K562 (cell line): ENCODE measurements around the gene WT1. TPM values are rescaled to one million over a fixed set of nuclear protein-coding genes. Genes with fewer than 3 reads are reported as not detected.

ENCODE experiments used
- ATAC-seq: fragments of 200-7000 bp; cut with Tn5 transposase; 3 replicates; pipeline ENCODE4 v1.9.1; 2020; ENCODE audit warnings: moderate library complexity
- BruUV-seq: library from RNA; stranded (reverse); fragments of 400-500 nt; replicated peaks from 2 replicates; lab custom pipeline; 2021; lab: Mats Ljungman, UMichigan
- CTCF ChIA-PET: fragments of 300-600 bp; formaldehyde crosslinking; extraction: SDS; loops from one replicate; lab custom pipeline; 2021; ENCODE audit warnings: low intra/inter-chr PET ratio; lab: Yijun Ruan, JAX
- POLR2A ChIA-PET: fragments of 300-600, 350-650 bp; sonication (Branson Sonifier 250); formaldehyde crosslinking; extraction: SDS; loops from one replicate; lab custom pipeline; 2021; ENCODE audit warnings: antibody characterized with exemption, inconsistent platforms; lab: Yijun Ruan, JAX
- DNase-seq, 4 experiments: peaks; one replicate each; pipeline versions ENCODE4 v3.0.0 to v3.0.0-alpha.2; 2011 to 2018; ENCODE audit warnings: low spot score in 3 of 4, mixed read lengths in 3 of 4; ENCODE audit errors: extremely low read depth in 1 of 4
- FAIRE-seq: peaks from 2 replicates; lab custom pipeline; 2011; peaks lifted over from hg19 to GRCh38; lab: Jason Lieb, UNC
- H2AFZ ChIP-seq: 2 replicates; pipeline ENCODE4 v1.6.0; 2011; ENCODE audit warnings: low read depth, low read length, control low read depth, inconsistent platforms
- H3K27ac ChIP-seq: fragments of 200-600 bp; 3 replicates; pipeline ENCODE4 v1.8.0; 2011; ENCODE audit warnings: low read depth, mild to moderate bottlenecking, control low read depth, inconsistent platforms, low read length, moderate library complexity, mixed read lengths; ENCODE audit errors: extremely low read depth
- H3K27me3 ChIP-seq, 2 experiments: fragments of 300-600 bp in 1 of 2; 2 replicates in 1 of 2; 3 replicates in 1 of 2; pipeline versions ENCODE4 v1.6.0 to v1.8.0; 2011; ENCODE audit warnings: inconsistent platforms in 2 of 2, low read length in 2 of 2, mild to moderate bottlenecking in 1 of 2, mixed read lengths in 1 of 2, moderate library complexity in 1 of 2; ENCODE audit not compliant: control insufficient read depth in 2 of 2, insufficient read depth in 2 of 2
- H3K36me3 ChIP-seq: fragments of 300-600 bp; 3 replicates; pipeline ENCODE4 v1.8.0; 2011; ENCODE audit warnings: mild to moderate bottlenecking, low read length, inconsistent platforms; ENCODE audit not compliant: control insufficient read depth, insufficient read depth
- H3K4me1 ChIP-seq, 2 experiments: fragments of 200-600 bp in 1 of 2; replicated peaks in 1 of 2; 2 replicates in 1 of 2; 3 replicates in 1 of 2; pipeline versions ENCODE4 v1.5.1 to v1.8.0; 2011; ENCODE audit warnings: inconsistent platforms in 2 of 2, low read length in 2 of 2, mild to moderate bottlenecking in 1 of 2, mixed read lengths in 1 of 2, moderate library complexity in 1 of 2; ENCODE audit not compliant: control insufficient read depth in 2 of 2, insufficient read depth in 2 of 2
- H3K4me2 ChIP-seq: 2 replicates; pipeline ENCODE4 v1.6.1; 2011; ENCODE audit warnings: low read length, control low read depth, inconsistent platforms, mixed read lengths; ENCODE audit not compliant: insufficient read depth
- H3K4me3 ChIP-seq: fragments of 200-600 bp; sonication (generic), shearing (Covaris generic); 2 replicates; pipeline ENCODE4 v1.5.1; 2016; ENCODE audit warnings: control low read depth, inconsistent platforms
- H3K79me2 ChIP-seq: fragments of 200-600 bp; 3 replicates; pipeline ENCODE4 v1.8.0; 2011; ENCODE audit warnings: low read length, inconsistent platforms; ENCODE audit not compliant: control insufficient read depth, insufficient read depth
- H3K9ac ChIP-seq, 2 experiments: 2 replicates each; pipeline versions ENCODE4 v1.6.0 to v1.6.1; 2011; ENCODE audit warnings: low read depth in 2 of 2, low read length in 2 of 2, control low read depth in 1 of 2, inconsistent platforms in 1 of 2, mild to moderate bottlenecking in 1 of 2, mixed read lengths in 1 of 2; ENCODE audit not compliant: insufficient read depth in 1 of 2
- H3K9me1 ChIP-seq: one replicate; pipeline ENCODE4 v1.6.0; 2011; ENCODE audit warnings: inconsistent platforms, mild to moderate bottlenecking, low read length, moderate library complexity; ENCODE audit not compliant: control insufficient read depth, insufficient read depth
- H3K9me3 ChIP-seq: replicated peaks from 2 replicates; pipeline ENCODE4 v1.5.1; 2011; ENCODE audit warnings: low read depth, low read length, inconsistent platforms; ENCODE audit not compliant: control insufficient read depth, insufficient read depth
- H4K20me1 ChIP-seq: replicated peaks from 2 replicates; pipeline ENCODE4 v1.6.1; 2011; ENCODE audit warnings: low read length, inconsistent platforms, mixed read lengths; ENCODE audit not compliant: control insufficient read depth, insufficient read depth
- BRD9 ChIP-seq: fragments of 450-650 bp; IDR thresholded peaks from 2 replicates; pipeline ENCODE4 v1.6.1; 2018; ENCODE audit warnings: low read depth; ENCODE audit not compliant: partially characterized antibody
- CBFB ChIP-seq: sonication (generic); formaldehyde crosslinking; IDR thresholded peaks from 2 replicates; pipeline ENCODE4 v1.4.0; 2020; ENCODE audit warnings: mild to moderate bottlenecking, missing genetic modification reagents
- HIVEP1 ChIP-seq: fragments of 250-450 bp; sonication (Bioruptor Pico); IDR thresholded peaks from 2 replicates; pipeline ENCODE4 v1.4.0; 2020; ENCODE audit warnings: mild to moderate bottlenecking
- MEIS2 ChIP-seq: fragments of 450-650 bp; IDR thresholded peaks from 2 replicates; pipeline ENCODE4 v1.6.1; 2014; ENCODE audit warnings: mild to moderate bottlenecking; ENCODE audit not compliant: partially characterized antibody
- NR2C2 ChIP-seq, 2 experiments: fragments of 200-800 bp in 1 of 2; sonication (Bioruptor generic) in 1 of 2; sonication (generic) in 1 of 2; formaldehyde crosslinking in 1 of 2; IDR thresholded peaks; 2 replicates each; pipeline versions ENCODE4 v1.6.1 to v1.8.0; 2016 to 2022; ENCODE audit warnings: mild to moderate bottlenecking in 1 of 2, missing compliant biosample characterization in 1 of 2, missing genetic modification characterization in 1 of 2, missing genetic modification reagents in 1 of 2
- POLR2AphosphoS5 ChIP-seq: IDR thresholded peaks from 2 replicates; pipeline ENCODE4 v1.6.1; 2011; ENCODE audit warnings: mild to moderate bottlenecking, low read depth, low read length, moderate library complexity; ENCODE audit not compliant: control insufficient read depth, insufficient read depth
- PRPF4 ChIP-seq: fragments of 200-400 bp; formaldehyde crosslinking; IDR thresholded peaks from one replicate; pipeline ENCODE4 v1.6.1; 2017; ENCODE audit warnings: low read length, low read depth, mild to moderate bottlenecking; ENCODE audit not compliant: insufficient read depth, poor library complexity, severe bottlenecking
- PYGO2 ChIP-seq: fragments of 450-650 bp; IDR thresholded peaks from 2 replicates; pipeline ENCODE4 v1.6.1; 2016; ENCODE audit warnings: mild to moderate bottlenecking, missing genetic modification characterization, moderate library complexity, missing compliant biosample characterization
- SREBF1 ChIP-seq: fragments of 150-350 bp; IDR thresholded peaks from 2 replicates; pipeline ENCODE4 v1.6.1; 2014; ENCODE audit warnings: antibody characterized with exemption, low read depth, low read length, borderline replicate concordance
- TCF3 ChIP-seq: sonication (generic); formaldehyde crosslinking; IDR thresholded peaks from 2 replicates; pipeline ENCODE4 v1.4.0; 2020; ENCODE audit warnings: mild to moderate bottlenecking, missing genetic modification reagents
- TRIM28 ChIP-seq: fragments of 450-650 bp; IDR thresholded peaks from 2 replicates; pipeline ENCODE4 v1.6.1; 2017
- ZNF263 ChIP-seq: sonication (generic); formaldehyde crosslinking; IDR thresholded peaks from 2 replicates; pipeline ENCODE4 v1.8.0; 2022; ENCODE audit warnings: mild to moderate bottlenecking, missing genetic modification reagents, borderline replicate concordance
- WGBS: fragments of 100-300 bp; shearing (Covaris generic); methylation state at CpG from one replicate; pipeline ENCODE4 v1.1.6; 2016; ENCODE audit warnings: low coverage, mixed read lengths; ENCODE audit not compliant: insufficient coverage; ENCODE audit errors: missing lambda C conversion rate; 5-methylcytosine and 5-hydroxymethylcytosine counted together
- in situ Hi-C: fragments of 300-500 bp; cut with MboI; formaldehyde crosslinking; loops from 4 replicates; pipeline ENCODE4 v1.15.0; 2018; ENCODE audit warnings: inconsistent platforms, mixed read lengths
- intact Hi-C: fragments of 100-400 bp; cut with micrococcal nuclease; formaldehyde crosslinking; loops from 2 replicates; pipeline ENCODE4 v1.14.2; 2022
- polyA plus RNA-seq, 8 experiments: library from polyadenylated mRNA; depleted of rRNA in 4 of 8; stranded (reverse) in 5 of 8; unstranded in 3 of 8; fragments of >200 nt; fragmentation: Nextera tagmentation in 2 of 8; fragmentation: Illumina TruSeq in 1 of 8; extraction: Ambion mirVana in 2 of 8; extraction: Trizol in 1 of 8; gene quantifications; 2 replicates each; pipeline versions ENCODE4 v1.2.1 to v1.2.3, GENCODE V29; 2011 to 2014; ENCODE audit warnings: inconsistent platforms in 1 of 8, missing spikeins in 1 of 8
- total RNA-seq, 7 experiments: library from RNA; depleted of rRNA in 6 of 7; stranded (reverse); fragments of >200 nt in 6 of 7; fragmentation: Illumina TruSeq in 2 of 7; extraction: Trizol in 2 of 7; gene quantifications; 2 replicates each; pipeline versions ENCODE4 v1.2.1 to v1.2.3, GENCODE V29; 2011 to 2021; ENCODE audit warnings: low replicate concordance in 1 of 7
- TF ChIP-seq, protein P1 (sequence below): fragments of 250-450 bp; sonication (Bioruptor Pico); IDR thresholded peaks from 2 replicates; pipeline ENCODE4 v1.8.0; 2021; ENCODE audit warnings: mild to moderate bottlenecking, moderate library complexity
- TF ChIP-seq, protein P2 (sequence below): fragments of 250-450 bp; sonication (Bioruptor Pico); IDR thresholded peaks from 2 replicates; pipeline ENCODE4 v1.8.0; 2022; ENCODE audit warnings: moderate library complexity, mild to moderate bottlenecking, inconsistent platforms
- TF ChIP-seq, protein P3 (sequence below): IDR thresholded peaks from 3 replicates; pipeline ENCODE4 v1.6.1; 2011; ENCODE audit warnings: borderline replicate concordance, mild to moderate bottlenecking, moderate library complexity; ENCODE audit not compliant: insufficient read length; ENCODE audit errors: extremely low read depth

WT1 gene
- total and polyA plus RNA-seq, 9 of the 15 experiments (the other 6 are each of a cell fraction or from before 2014, with no cell fraction given) = 7.1 to 33.8 (median 19.4) TPM

DNA sequence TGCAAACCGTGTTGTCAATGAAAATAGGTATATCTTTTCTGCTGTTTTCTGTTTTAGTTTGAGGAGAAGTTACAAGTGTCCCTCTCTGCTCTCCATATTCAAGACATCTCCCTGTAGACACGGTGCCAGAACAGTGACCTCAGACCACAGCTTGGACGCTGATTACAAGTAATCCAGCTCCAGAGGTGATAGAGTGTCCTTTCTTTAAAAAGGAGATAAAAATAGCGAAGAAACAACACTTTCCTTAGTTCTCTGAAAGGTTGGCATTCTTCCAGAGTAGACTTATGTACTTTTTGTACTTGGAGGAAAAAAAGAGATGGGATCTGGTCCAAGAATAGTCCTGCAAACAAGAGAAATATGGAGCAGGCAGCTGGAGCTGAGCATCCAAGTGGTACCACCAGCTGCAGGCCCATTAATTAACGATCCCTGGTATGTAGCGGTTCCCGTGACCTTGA lies 43.0 kb upstream of the WT1 start (continued):
- no peak for TF ChIP-seq TRIM28
- TF ChIP-seq TCF3 (CRISPR knock-in tag) = peak; percentile 42
- no peak for TF ChIP-seq SREBF1

DNA sequence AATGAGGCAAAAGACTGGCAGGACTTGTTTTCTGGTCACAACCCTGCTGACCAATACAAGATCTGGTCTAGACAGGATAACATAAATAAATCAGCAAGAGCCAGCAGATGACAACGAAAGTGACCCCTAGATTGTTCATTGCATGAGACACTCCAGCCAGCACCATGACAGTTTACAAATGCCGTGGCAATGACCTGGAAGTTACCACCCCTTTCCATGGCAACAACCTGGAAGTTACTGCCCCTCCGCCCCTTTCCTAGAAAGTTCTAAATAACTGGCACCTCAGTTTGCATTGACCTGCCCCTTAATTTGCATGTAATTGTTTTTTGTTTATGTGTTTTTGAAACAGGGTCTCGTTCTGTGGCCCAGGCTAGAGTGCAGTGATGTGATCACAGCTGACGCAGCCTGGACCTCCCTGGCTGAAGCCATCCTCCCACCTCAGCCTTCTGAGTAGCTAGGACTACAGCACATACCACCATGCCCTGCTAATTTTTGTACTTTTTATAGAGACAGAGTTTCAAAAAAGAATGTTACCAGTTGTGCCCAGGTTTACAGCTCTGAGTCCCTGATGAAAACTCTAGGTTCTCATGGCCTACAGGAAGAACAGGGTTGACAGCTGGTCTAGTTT lies 38.1 kb upstream of the WT1 start:
- FAIRE-seq = peak; percentile 42
- no peak overlapping the region for H3K9ac ChIP-seq
- H3K9me3 ChIP-seq = no peaks in the 10 kb centered on the region
- ATAC-seq = peak; percentile 64
- in situ Hi-C loops (no loop called here), intact Hi-C loops (no loop called here)
- CTCF ChIA-PET = no interaction called here
- no peaks in the 10 kb centered on the region for H3K9me1 ChIP-seq
- H3K79me2 ChIP-seq = no peaks in the 10 kb centered on the region
- no peak overlapping the region for H3K4me3 ChIP-seq
- 53% methylated on average over 5 of the region's 5 CpGs for WGBS
- H2AFZ ChIP-seq = peak overlapping the region; percentile 57; the same call in 1 of the 2 replicates
- no peaks in the 10 kb centered on the region for H3K36me3 ChIP-seq
- no peaks in the 10 kb centered on the region for H3K27me3 ChIP-seq
- no peaks in the 10 kb centered on the region for H4K20me1 ChIP-seq
- H3K4me1 ChIP-seq = peaks cover 0 to 9% of the 10 kb centered on the region in 2 experiments; a peak in 3 of 5 replicates
- H3K27ac ChIP-seq = no peak overlapping the region
- POLR2A ChIA-PET = no interaction called here
- BruUV-seq = no TSS peak
- DNase-seq = no peak
- no peak overlapping the region for H3K4me2 ChIP-seq
- TF ChIP-seq, protein P1, sequence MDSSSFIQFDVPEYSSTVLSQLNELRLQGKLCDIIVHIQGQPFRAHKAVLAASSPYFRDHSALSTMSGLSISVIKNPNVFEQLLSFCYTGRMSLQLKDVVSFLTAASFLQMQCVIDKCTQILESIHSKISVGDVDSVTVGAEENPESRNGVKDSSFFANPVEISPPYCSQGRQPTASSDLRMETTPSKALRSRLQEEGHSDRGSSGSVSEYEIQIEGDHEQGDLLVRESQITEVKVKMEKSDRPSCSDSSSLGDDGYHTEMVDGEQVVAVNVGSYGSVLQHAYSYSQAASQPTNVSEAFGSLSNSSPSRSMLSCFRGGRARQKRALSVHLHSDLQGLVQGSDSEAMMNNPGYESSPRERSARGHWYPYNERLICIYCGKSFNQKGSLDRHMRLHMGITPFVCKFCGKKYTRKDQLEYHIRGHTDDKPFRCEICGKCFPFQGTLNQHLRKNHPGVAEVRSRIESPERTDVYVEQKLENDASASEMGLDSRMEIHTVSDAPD (CRISPR knock-in tag) = no peak
- TF ChIP-seq ZNF263 (CRISPR knock-in tag) (no peak), HIVEP1 (CRISPR knock-in tag) (no peak), NR2C2 (CRISPR knock-in tag; IDR thresholded peaks at IDR 0.05) (peak; percentile 80; the same call in 1 of the 2 replicates), NR2C2 (tag; IDR thresholded peaks at IDR 0.05) (peak; percentile 97), PRPF4 (no peak), BRD9 (no peak), POLR2AphosphoS5 (no peak), CBFB (CRISPR knock-in tag) (no peak), MEIS2 (peak; percentile 85), PYGO2 (tag) (no peak)
- TF ChIP-seq, protein P2, sequence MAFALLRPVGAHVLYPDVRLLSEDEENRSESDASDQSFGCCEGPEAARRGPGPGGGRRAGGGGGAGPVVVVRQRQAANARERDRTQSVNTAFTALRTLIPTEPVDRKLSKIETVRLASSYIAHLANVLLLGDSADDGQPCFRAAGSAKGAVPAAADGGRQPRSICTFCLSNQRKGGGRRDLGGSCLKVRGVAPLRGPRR (CRISPR knock-in tag) = no peak
- TF ChIP-seq, protein P3, sequence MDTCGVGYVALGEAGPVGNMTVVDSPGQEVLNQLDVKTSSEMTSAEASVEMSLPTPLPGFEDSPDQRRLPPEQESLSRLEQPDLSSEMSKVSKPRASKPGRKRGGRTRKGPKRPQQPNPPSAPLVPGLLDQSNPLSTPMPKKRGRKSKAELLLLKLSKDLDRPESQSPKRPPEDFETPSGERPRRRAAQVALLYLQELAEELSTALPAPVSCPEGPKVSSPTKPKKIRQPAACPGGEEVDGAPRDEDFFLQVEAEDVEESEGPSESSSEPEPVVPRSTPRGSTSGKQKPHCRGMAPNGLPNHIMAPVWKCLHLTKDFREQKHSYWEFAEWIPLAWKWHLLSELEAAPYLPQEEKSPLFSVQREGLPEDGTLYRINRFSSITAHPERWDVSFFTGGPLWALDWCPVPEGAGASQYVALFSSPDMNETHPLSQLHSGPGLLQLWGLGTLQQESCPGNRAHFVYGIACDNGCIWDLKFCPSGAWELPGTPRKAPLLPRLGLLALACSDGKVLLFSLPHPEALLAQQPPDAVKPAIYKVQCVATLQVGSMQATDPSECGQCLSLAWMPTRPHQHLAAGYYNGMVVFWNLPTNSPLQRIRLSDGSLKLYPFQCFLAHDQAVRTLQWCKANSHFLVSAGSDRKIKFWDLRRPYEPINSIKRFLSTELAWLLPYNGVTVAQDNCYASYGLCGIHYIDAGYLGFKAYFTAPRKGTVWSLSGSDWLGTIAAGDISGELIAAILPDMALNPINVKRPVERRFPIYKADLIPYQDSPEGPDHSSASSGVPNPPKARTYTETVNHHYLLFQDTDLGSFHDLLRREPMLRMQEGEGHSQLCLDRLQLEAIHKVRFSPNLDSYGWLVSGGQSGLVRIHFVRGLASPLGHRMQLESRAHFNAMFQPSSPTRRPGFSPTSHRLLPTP = no peak
